Immature natural killer cell (primary cell): ENCODE measurements around the gene NFIB. TPM values are rescaled to one million over a fixed set of nuclear protein-coding genes. Genes with fewer than 3 reads are reported as not detected.

Experiments
- DNase-seq, 3 donors: peaks; one replicate each; pipeline ENCODE4 v3.0.0; 2022; ENCODE audit warnings: mixed read lengths in 1 of 3
- H3K27ac Mint-ChIP-seq, 6 donors: one replicate each; pipeline ENCODE4 v1.8.0; 2020; ENCODE audit warnings: mixed read lengths in 6 of 6, mild to moderate bottlenecking in 5 of 6, inconsistent platforms in 4 of 6, moderate library complexity in 3 of 6
- H3K27me3 Mint-ChIP-seq, 3 donors: one replicate each; pipeline ENCODE4 v1.8.0; 2020 to 2021; ENCODE audit warnings: low read depth in 3 of 3, mild to moderate bottlenecking in 3 of 3, mixed read lengths in 3 of 3, moderate library complexity in 3 of 3, inconsistent platforms in 1 of 3
- H3K36me3 Mint-ChIP-seq, 3 donors: one replicate each; pipeline ENCODE4 v1.8.0; 2020; ENCODE audit warnings: mixed read lengths in 3 of 3, inconsistent platforms in 2 of 3, mild to moderate bottlenecking in 2 of 3
- H3K4me1 Mint-ChIP-seq, 2 donors: one replicate each; pipeline ENCODE4 v1.8.0; 2020; ENCODE audit warnings: inconsistent platforms in 2 of 2, mild to moderate bottlenecking in 2 of 2, mixed read lengths in 2 of 2, moderate library complexity in 1 of 2
- H3K4me3 Mint-ChIP-seq, 5 donors: one replicate each; pipeline ENCODE4 v1.8.0; 2020; ENCODE audit warnings: mild to moderate bottlenecking in 5 of 5, mixed read lengths in 5 of 5, inconsistent platforms in 3 of 5, moderate library complexity in 3 of 5
- H3K9me3 Mint-ChIP-seq, 6 donors: one replicate each; pipeline ENCODE4 v1.8.0; 2020; ENCODE audit warnings: mild to moderate bottlenecking in 6 of 6, mixed read lengths in 6 of 6, inconsistent platforms in 4 of 6, moderate library complexity in 3 of 6
- polyA plus RNA-seq, 3 donors: library from polyadenylated mRNA; unstranded; fragments of 300-500 nt; fragmentation: Illumina TruSeq; gene quantifications; one replicate each; pipeline ENCODE4 v1.2.3, GENCODE V29; 2021

The NFIB gene
- polyA plus RNA-seq, 3 donors from 2014 or later = not detected

- no peaks in the 10 kb centered on the region for H3K36me3 Mint-ChIP-seq
- no peak overlapping the region for H3K27ac Mint-ChIP-seq
- H3K9me3 Mint-ChIP-seq = peaks cover 0 to 47% (median 13%) of the 10 kb centered on the region in 6 donors
- H3K4me3 Mint-ChIP-seq = no peak overlapping the region
- peaks cover 0 to 5% (median 2%) of the 10 kb centered on the region in 3 donors for H3K27me3 Mint-ChIP-seq
- no peaks in the 10 kb centered on the region for H3K4me1 Mint-ChIP-seq
- DNase-seq = no peak
These were observed 245.3 kb downstream of the NFIB start for GRCh38 chr9:14068690-14069089.

- Mint-ChIP-seq H3K9me3 (peaks cover 4 to 34% (median 12%) of the 10 kb centered on the region in 6 donors), H3K27me3 (peaks cover 0 to 2% (median under 1%) of the 10 kb centered on the region in 3 donors), H3K4me3 (no peak overlapping the region), H3K27ac (no peak overlapping the region), H3K36me3 (no peaks in the 10 kb centered on the region), H3K4me1 (no peaks in the 10 kb centered on the region)
- no peak for DNase-seq
These were observed 247.1 kb downstream of the NFIB start for GRCh38 chr9:14066831-14067230.

GRCh38 chr9:14066032-14066431 lies 247.9 kb downstream of the NFIB start:
- Mint-ChIP-seq H3K4me1 (no peaks in the 10 kb centered on the region), H3K27me3 (peaks cover 0 to 2% (median 2%) of the 10 kb centered on the region in 3 donors)

GRCh38 chr9:14064940-14065339 lies 249.0 kb downstream of the NFIB start:
- Mint-ChIP-seq H3K27ac (no peak overlapping the region), H3K4me1 (no peaks in the 10 kb centered on the region), H3K27me3 (peaks cover 0 to 2% (median 2%) of the 10 kb centered on the region in 3 donors), H3K9me3 (peaks cover 4 to 30% (median 13%) of the 10 kb centered on the region in 6 donors), H3K4me3 (no peak overlapping the region), H3K36me3 (no peaks in the 10 kb centered on the region)
- DNase-seq = no peak

More at GRCh38 chr9:14066032-14066431, 247.9 kb downstream of the NFIB start:
- Mint-ChIP-seq H3K27ac (no peak overlapping the region), H3K4me3 (no peak overlapping the region), H3K9me3 (peaks cover 4 to 29% (median 13%) of the 10 kb centered on the region in 6 donors), H3K36me3 (no peaks in the 10 kb centered on the region)
- DNase-seq = no peak

- Mint-ChIP-seq H3K4me1 (no peaks in the 10 kb centered on the region), H3K9me3 (peaks cover 4 to 31% (median 11%) of the 10 kb centered on the region in 6 donors), H3K27ac (no peak overlapping the region), H3K27me3 (peaks cover 0 to 2% (median 2%) of the 10 kb centered on the region in 3 donors), H3K4me3 (no peak overlapping the region), H3K36me3 (no peaks in the 10 kb centered on the region)
- no peak for DNase-seq
These were observed 250.2 kb downstream of the NFIB start for GRCh38 chr9:14063756-14064155.

DNA sequence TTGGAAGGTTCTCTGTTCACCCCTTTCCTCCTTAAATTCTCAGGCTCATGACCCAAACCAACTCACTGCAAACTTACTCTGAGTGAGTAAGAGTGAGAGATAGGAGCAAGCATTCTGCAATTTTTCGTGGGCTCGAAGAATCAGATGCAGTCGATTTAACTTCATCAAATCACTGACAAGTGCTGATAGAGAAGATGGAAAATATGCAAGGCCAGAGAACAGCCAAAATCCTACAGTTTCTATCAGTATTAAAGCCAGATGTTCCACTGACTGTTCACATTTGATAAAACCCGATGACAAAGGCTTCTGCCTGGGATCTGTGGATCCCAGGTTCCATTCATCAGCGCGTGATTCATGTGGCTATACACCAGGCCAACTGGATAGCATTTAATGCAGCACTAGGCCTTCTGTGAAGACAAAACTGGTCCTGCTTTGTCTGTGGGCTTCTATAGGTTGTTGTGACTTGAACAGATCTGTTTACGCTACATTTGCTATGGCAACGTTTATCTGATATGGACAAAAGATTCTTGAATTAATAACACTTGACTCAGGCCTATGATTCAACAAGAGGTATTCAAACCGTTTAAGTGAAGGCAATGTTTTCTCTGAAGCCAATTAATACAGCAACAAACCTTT lies 251.2 kb downstream of the NFIB start:
- H3K9me3 Mint-ChIP-seq = peaks cover 4 to 31% (median 11%) of the 10 kb centered on the region in 6 donors
- DNase-seq = no peak
- no peaks in the 10 kb centered on the region for H3K36me3 Mint-ChIP-seq
- H3K4me3 Mint-ChIP-seq = no peak overlapping the region
- no peaks in the 10 kb centered on the region for H3K4me1 Mint-ChIP-seq
- H3K27me3 Mint-ChIP-seq = peaks cover 0 to 2% (median 0%) of the 10 kb centered on the region in 3 donors
- no peak overlapping the region for H3K27ac Mint-ChIP-seq

DNA sequence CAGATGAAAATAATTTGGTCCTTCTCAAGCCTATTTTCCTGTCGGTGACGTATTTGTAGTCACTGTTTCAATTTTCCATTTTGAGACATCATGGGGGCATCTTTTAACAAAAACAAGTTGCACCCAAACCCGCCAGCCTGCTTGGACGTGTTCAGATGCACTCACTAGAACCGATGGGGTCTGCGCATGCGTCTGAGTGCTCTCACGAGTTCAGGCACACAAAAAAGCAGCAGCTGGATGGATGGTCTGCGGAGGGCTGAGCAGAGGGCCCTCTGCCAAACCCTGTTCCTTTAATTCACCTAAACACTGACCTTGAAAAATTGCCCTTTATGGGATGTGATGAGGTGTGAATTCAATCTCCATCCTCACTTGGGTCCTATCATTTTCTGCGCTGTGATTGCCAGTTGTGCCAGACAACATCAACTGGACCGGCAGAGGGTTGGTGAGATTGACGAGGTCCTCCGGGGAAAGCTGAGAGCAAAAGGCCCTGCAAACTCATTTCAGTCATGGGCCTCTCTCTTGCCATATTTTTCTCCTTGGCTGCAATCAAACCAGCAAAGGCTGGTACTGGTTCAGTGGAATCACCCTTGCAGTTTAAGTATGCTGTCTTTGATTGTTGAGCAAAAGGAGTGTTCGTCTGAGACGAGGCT lies 251.9 kb downstream of the NFIB start:
- DNase-seq = no peak
- Mint-ChIP-seq H3K27ac (no peak overlapping the region), H3K27me3 (peaks cover 0 to 2% (median 0%) of the 10 kb centered on the region in 3 donors), H3K36me3 (no peaks in the 10 kb centered on the region), H3K9me3 (peaks cover 4 to 34% (median 9%) of the 10 kb centered on the region in 6 donors), H3K4me3 (no peak overlapping the region), H3K4me1 (no peaks in the 10 kb centered on the region)

GRCh38 chr9:14058325-14058688 lies 255.6 kb downstream of the NFIB start:
- DNase-seq = no peak
- Mint-ChIP-seq H3K27ac (no peak overlapping the region), H3K27me3 (peaks cover 0 to 2% (median 0%) of the 10 kb centered on the region in 3 donors)

GRCh38 chr9:14057368-14058324 lies 256.3 kb downstream of the NFIB start:
- Mint-ChIP-seq H3K27ac (no peak overlapping the region), H3K27me3 (peaks cover 0 to 2% (median 0%) of the 10 kb centered on the region in 3 donors), H3K36me3 (no peaks in the 10 kb centered on the region), H3K4me3 (no peak overlapping the region), H3K9me3 (peaks cover 2 to 34% (median 6%) of the 10 kb centered on the region in 6 donors), H3K4me1 (no peaks in the 10 kb centered on the region)
- DNase-seq = no peak

More at GRCh38 chr9:14058325-14058688, 255.6 kb downstream of the NFIB start:
- H3K36me3 Mint-ChIP-seq = no peaks in the 10 kb centered on the region
- H3K4me3 Mint-ChIP-seq = no peak overlapping the region
- peaks cover 3 to 32% (median 6%) of the 10 kb centered on the region in 6 donors for H3K9me3 Mint-ChIP-seq
- no peaks in the 10 kb centered on the region for H3K4me1 Mint-ChIP-seq

DNA sequence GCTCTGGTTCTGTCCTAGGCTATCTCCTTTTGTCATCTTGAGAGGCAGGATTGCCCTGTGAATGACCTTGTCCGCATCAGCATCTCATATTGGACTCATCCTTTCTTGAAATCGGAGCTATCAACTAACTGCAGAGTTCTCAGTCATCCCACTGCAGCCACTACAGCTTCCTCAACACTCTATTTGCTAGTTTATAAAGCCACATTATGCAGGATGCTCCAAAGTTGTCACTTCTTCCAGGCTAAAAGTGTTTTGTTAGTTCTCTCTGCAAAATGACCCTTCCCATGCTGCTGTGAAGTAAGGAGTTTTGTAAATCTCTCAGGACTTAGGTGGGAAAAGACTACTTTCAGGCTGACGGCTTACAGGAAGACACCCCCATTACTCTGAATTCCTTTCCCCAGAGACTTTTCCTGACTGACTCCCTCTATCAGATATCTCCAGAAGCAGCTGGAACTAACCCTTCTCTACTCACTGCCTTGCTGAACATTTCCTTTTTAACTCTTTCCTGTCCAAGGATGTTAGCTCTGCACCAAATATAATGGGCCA lies 257.6 kb downstream of the NFIB start:
- no peak overlapping the region for H3K27ac Mint-ChIP-seq
- H3K27me3 Mint-ChIP-seq = no peaks in the 10 kb centered on the region
- peaks cover 2 to 42% (median 5%) of the 10 kb centered on the region in 6 donors for H3K9me3 Mint-ChIP-seq
- H3K36me3 Mint-ChIP-seq = no peaks in the 10 kb centered on the region
- no peak for DNase-seq
- no peak overlapping the region for H3K4me3 Mint-ChIP-seq
- no peaks in the 10 kb centered on the region for H3K4me1 Mint-ChIP-seq

DNA sequence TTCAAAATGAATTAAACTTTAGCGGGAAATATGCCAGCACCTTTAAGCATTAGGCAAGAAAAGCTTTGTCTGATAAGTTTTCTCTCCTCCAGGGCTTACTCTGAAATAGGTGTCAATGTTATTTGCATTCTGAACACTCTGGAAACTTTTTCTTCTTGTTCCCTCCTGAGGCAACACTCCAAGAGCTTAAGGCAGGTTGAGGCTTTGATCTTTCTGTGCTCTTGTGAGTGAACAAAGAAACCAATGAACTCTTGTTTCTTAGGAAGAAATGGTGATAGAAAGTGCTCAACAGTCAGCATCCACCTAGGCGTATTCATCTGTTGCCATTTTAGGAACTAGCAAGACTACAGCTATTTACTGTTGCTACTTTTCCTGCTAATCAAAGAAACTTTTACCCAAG lies 259.8 kb downstream of the NFIB start:
- H3K36me3 Mint-ChIP-seq = no peaks in the 10 kb centered on the region
- DNase-seq = no peak
- no peak overlapping the region for H3K4me3 Mint-ChIP-seq
- H3K27ac Mint-ChIP-seq = no peak overlapping the region
- no peaks in the 10 kb centered on the region for H3K27me3 Mint-ChIP-seq
- H3K9me3 Mint-ChIP-seq = peaks cover 2 to 28% (median 5%) of the 10 kb centered on the region in 6 donors
- H3K4me1 Mint-ChIP-seq = no peaks in the 10 kb centered on the region

DNA sequence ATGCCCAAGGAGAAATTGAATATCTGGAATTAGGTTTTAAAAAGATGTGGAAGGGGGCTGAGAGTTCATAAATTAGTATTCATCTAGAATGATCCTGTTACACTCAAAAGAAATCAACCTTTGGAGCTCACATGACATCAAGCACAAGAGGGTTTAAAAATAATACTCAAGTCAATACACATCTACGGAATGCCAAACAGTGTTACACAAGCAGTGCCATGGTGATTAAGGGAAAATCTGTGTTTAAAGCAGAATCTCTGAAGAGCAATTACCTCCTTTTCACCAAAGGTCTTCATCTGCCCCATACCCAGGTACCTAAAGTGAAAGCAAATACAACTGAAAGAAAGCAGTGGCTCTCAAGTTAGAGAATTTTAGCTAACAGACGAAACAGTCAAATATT lies 261.6 kb downstream of the NFIB start:
- Mint-ChIP-seq H3K36me3 (no peaks in the 10 kb centered on the region), H3K27ac (no peak overlapping the region), H3K9me3 (peaks cover 0 to 24% (median 5%) of the 10 kb centered on the region in 6 donors), H3K4me1 (no peaks in the 10 kb centered on the region), H3K4me3 (no peak overlapping the region), H3K27me3 (no peaks in the 10 kb centered on the region)
- no peak for DNase-seq

GRCh38 chr9:14051419-14051818 lies 262.5 kb downstream of the NFIB start:
- Mint-ChIP-seq H3K4me1 (no peaks in the 10 kb centered on the region), H3K36me3 (no peaks in the 10 kb centered on the region), H3K27ac (no peak overlapping the region), H3K4me3 (no peak overlapping the region), H3K9me3 (peaks cover 0 to 23% (median 7%) of the 10 kb centered on the region in 6 donors), H3K27me3 (no peaks in the 10 kb centered on the region)
- DNase-seq = no peak
